Measurements from ENCODE around the gene TARS3.

TARS3 gene

GRCh38 chr15:101619615-101619865, 104.7 kb downstream of the TARS3 start:
- no peak for DNase-seq

GRCh38 chr15:101618851-101619614, 105.2 kb downstream of the TARS3 start:
- DNase-seq, result no peak

GRCh38 chr15:101618076-101618475, 106.2 kb downstream of the TARS3 start:
- DNase-seq, result no peak

- DNase-seq, result no peak
Measured at GRCh38 chr15:101617390-101617965, 106.8 kb downstream of the TARS3 start.

GRCh38 chr15:101615986-101616848, 108.1 kb downstream of the TARS3 start:
- no peak for DNase-seq

- no peak for DNase-seq
Measured at GRCh38 chr15:101615414-101615985, 108.8 kb downstream of the TARS3 start.

- no peak for DNase-seq
Measured at GRCh38 chr15:101614761-101615160, 109.5 kb downstream of the TARS3 start.

- DNase-seq, result no peak
Measured at GRCh38 chr15:101614001-101614585, 110.2 kb downstream of the TARS3 start.

- DNase-seq, result no peak
Measured at GRCh38 chr15:101613130-101614000, 110.9 kb downstream of the TARS3 start.

- DNase-seq, result no peak
Measured at GRCh38 chr15:101612676-101613075, 111.6 kb downstream of the TARS3 start.

- DNase-seq, result no peak
Measured at GRCh38 chr15:101611580-101612299, 112.5 kb downstream of the TARS3 start.

GRCh38 chr15:101611007-101611406, 113.3 kb downstream of the TARS3 start:
- no peak for DNase-seq

- DNase-seq, result no peak
Measured at GRCh38 chr15:101610611-101611000, 113.7 kb downstream of the TARS3 start.

GRCh38 chr15:101609742-101610610, 114.3 kb downstream of the TARS3 start:
- no peak for DNase-seq

- no peak for DNase-seq
Measured at GRCh38 chr15:101608201-101608600, 116.1 kb downstream of the TARS3 start.

GRCh38 chr15:101607108-101607507, 117.2 kb downstream of the TARS3 start:
- no peak for DNase-seq

- DNase-seq, result no peak
Measured at GRCh38 chr15:101604124-101604874, 120.0 kb downstream of the TARS3 start.

All from NK-92 treated with Interleukin-12 subunit alpha and Interleukin-12 subunit beta, amount 100 ng/mL, for 24 hours (cell line).